Keratinocyte (primary cell): ENCODE measurements around the gene SAXO1.

ENCODE experiments used
- CTCF ChIP-seq, 3 experiments: IDR thresholded peaks in 1 of 3; conservative IDR thresholded peaks in 1 of 3; optimal IDR thresholded peaks in 1 of 3; 2 replicates in 2 of 3; 3 replicates in 1 of 3; pipeline versions ENCODE3 to v1.5.1; 2011; ENCODE audit warnings: low read length in 3 of 3, mild to moderate bottlenecking in 3 of 3, moderate library complexity in 2 of 3, control low read depth in 1 of 3, inconsistent platforms in 1 of 3; ENCODE audit not compliant: insufficient read depth in 2 of 3; ENCODE audit errors: extremely low read depth in 1 of 3
- EZH2 ChIP-seq: IDR thresholded peaks from one replicate; pipeline ENCODE4 v1.6.1; 2012; ENCODE audit warnings: inconsistent platforms, mild to moderate bottlenecking, low read length, moderate library complexity

- TF ChIP-seq EZH2 (no peak), CTCF (optimal IDR thresholded peaks at IDR 0.05 in 1 of 3, IDR thresholded peaks at IDR 0.05 in 1 of 3, conservative IDR thresholded peaks at IDR 0.05 in 1 of 3; ENCODE audit: extremely low read depth in 1 of 3, insufficient read depth in 2 of 3, low read length in 3 of 3) (no peak)
Measured at GRCh38 chr9:19074836-19075235, 41.8 kb upstream of the SAXO1 start.
